Right lobe of liver (tissue), 6 donors: Measurements from ENCODE around the gene SERPINA4. TPM values are rescaled to one million over a fixed set of nuclear protein-coding genes. Genes with fewer than 3 reads are reported as not detected.
A peak's percentile ranks its signal among the peaks of the same experiment; 100 is the strongest.

Source experiments
- ATAC-seq, 4 donors: fragments of 200-7000 bp; cut with Tn5 transposase; one replicate each; pipeline ENCODE4 v1.9.1; 2020; ENCODE audit warnings: mild to moderate bottlenecking in 4 of 4, moderate library complexity in 4 of 4
- DNase-seq, 3 donors: peaks; one replicate each; pipeline ENCODE4 v3.0.0-alpha.2; 2020
- H3K27ac ChIP-seq, 3 donors: fragments of 200-600 bp; one replicate each; pipeline ENCODE4 v1.8.0; 2022
- H3K27me3 ChIP-seq, 2 donors: fragments of 200-600 bp; one replicate each; pipeline ENCODE4 v1.8.0; 2022
- H3K36me3 ChIP-seq, 4 donors: fragments of 200-600 bp; sonication (generic) in 1 of 4; one replicate each; pipeline versions ENCODE4 v1.5.1 to v1.8.0; 2017 to 2022; ENCODE audit warnings: control low read depth in 1 of 4
- H3K4me1 ChIP-seq, 4 donors: fragments of 200-600 bp; sonication (generic) in 1 of 4; one replicate each; pipeline versions ENCODE4 v1.5.1 to v1.8.0; 2017 to 2022; ENCODE audit warnings: control low read depth in 1 of 4
- H3K4me3 ChIP-seq, 3 donors: fragments of 200-600 bp; one replicate each; pipeline ENCODE4 v1.8.0; 2022
- H3K9me3 ChIP-seq, 4 donors: fragments of 200-600 bp; sonication (generic) in 1 of 4; one replicate each; pipeline versions ENCODE4 v1.5.1 to v1.8.0; 2017 to 2022; ENCODE audit warnings: control low read depth in 1 of 4
- POLR2A ChIP-seq: fragments of 450-650 bp; IDR thresholded peaks from one replicate; pipeline ENCODE4 v1.6.1; 2017; ENCODE audit warnings: antibody characterized with exemption, mild to moderate bottlenecking
- WGBS: methylation state at CpG from one replicate; pipeline ENCODE4 v1.1.6; 2018; ENCODE audit warnings: low coverage, low lambda C conversion rate; ENCODE audit not compliant: insufficient coverage; ENCODE audit errors: missing lambda C conversion rate; 5-methylcytosine and 5-hydroxymethylcytosine counted together
- intact Hi-C, 2 donors: fragments of 100-400 bp; cut with DNase I; formaldehyde crosslinking; loops; one replicate each; pipeline versions ENCODE4 v1.11.2 to v1.14.1; 2022
- total RNA-seq, 6 experiments: library from RNA; depleted of rRNA in 2 of 6; stranded (reverse); fragments of >200 nt in 2 of 6; fragmentation: NEBNext Ultra II Directional in 3 of 6; extraction: Animal tissue kit (Norgen Biotek cat#: 25700) in 3 of 6; gene quantifications; one replicate each; pipeline versions ENCODE4 v1.1.0 to v1.2.4, GENCODE V29; 2016 to 2023
- TF ChIP-seq, protein P1 (sequence below), 4 donors: fragments of 200-600 bp in 3 of 4; fragments of 450-650 bp in 1 of 4; IDR thresholded peaks; one replicate each; pipeline versions ENCODE4 v1.5.1 to v1.8.0; 2016 to 2022; ENCODE audit warnings: antibody characterized with exemption in 4 of 4, mild to moderate bottlenecking in 2 of 4
- donor health status: DM: no; HTN: yes; CAD: no.
- donor health status: DM: no; HTN: no; CAD: no.
- donor health status: DM: no; HTN: no; CAD: no.
- donor health status: DM: no; HTN: yes; CAD: no.
- donor health status: DM: no; HTN: yes; CAD: no.

Gene SERPINA4
- total RNA-seq, 6 experiments from 2014 or later, result 41.2 to 204 (median 145) TPM

DNA sequence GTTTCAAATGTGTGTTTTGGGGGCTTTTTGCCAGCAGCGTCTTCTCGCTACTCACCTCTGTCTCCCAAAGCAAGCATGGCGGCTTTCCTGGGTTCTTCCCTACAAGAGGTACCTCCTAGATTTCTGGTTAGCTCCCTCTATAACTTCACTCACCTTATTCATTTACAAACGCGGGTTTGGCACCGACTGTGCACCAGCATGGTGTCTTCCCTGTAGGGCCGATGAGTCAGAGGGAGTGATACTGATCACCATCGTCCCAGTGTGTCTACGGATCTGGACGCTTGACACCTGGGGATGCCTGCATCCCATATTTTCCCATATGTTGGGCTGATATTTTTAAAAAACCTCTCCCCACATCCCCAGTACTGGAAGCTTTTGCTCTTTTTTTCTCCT, 44.0 kb upstream of the SERPINA4 start:
- intact Hi-C loops, result no loop called here
- H3K4me1 ChIP-seq, result peaks cover 0 to 10% (median 5%) of the 10 kb centered on the region in 4 donors
- WGBS, result 57% methylated on average over 6 of the region's 10 CpGs
- TF ChIP-seq, protein P1, sequence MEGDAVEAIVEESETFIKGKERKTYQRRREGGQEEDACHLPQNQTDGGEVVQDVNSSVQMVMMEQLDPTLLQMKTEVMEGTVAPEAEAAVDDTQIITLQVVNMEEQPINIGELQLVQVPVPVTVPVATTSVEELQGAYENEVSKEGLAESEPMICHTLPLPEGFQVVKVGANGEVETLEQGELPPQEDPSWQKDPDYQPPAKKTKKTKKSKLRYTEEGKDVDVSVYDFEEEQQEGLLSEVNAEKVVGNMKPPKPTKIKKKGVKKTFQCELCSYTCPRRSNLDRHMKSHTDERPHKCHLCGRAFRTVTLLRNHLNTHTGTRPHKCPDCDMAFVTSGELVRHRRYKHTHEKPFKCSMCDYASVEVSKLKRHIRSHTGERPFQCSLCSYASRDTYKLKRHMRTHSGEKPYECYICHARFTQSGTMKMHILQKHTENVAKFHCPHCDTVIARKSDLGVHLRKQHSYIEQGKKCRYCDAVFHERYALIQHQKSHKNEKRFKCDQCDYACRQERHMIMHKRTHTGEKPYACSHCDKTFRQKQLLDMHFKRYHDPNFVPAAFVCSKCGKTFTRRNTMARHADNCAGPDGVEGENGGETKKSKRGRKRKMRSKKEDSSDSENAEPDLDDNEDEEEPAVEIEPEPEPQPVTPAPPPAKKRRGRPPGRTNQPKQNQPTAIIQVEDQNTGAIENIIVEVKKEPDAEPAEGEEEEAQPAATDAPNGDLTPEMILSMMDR (IDR thresholded peaks at IDR 0.05), result no peak
- no peak for TF ChIP-seq POLR2A
- no peak overlapping the region for H3K4me3 ChIP-seq
- H3K9me3 ChIP-seq, result no peaks in the 10 kb centered on the region
- no peak for DNase-seq
- no peaks in the 10 kb centered on the region for H3K36me3 ChIP-seq
- H3K27me3 ChIP-seq, result no peaks in the 10 kb centered on the region
- no peak for ATAC-seq
- no peak overlapping the region for H3K27ac ChIP-seq

DNA sequence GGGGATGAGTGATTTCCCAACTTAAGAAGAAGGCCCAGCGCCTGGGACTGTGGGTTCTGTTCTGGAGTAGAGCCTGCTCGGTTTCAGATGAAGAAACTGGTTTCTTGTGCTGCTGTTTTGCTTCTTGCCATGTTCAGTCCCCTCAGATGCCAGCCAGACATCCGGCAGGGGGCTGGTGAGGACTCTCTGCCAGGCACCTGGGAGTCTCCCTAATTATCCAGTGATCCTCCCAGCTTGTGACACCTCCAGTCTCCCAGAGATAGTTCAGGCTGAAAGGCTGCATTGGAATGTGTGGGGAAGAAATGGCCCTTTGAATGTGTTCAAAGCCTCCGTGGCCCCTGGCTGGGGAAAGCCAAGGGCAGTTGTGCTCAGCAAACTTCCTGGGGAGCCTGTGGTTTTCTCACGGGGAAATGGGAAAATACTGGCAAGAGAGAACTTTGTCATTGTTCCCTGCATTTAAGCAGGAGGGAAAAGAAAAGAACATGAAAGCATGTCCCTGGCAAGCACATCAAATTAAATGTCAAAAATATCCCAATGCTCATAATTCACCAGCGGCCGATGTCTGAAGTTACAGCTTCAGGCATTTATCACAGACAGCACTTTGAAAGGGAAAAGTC, 43.5 kb upstream of the SERPINA4 start:
- no peaks in the 10 kb centered on the region for H3K27me3 ChIP-seq
- DNase-seq (no peak), ATAC-seq (no peak)
- 51% methylated on average over 6 of the region's 7 CpGs for WGBS
- TF ChIP-seq, protein P1 (IDR thresholded peaks at IDR 0.05), result no peak
- TF ChIP-seq POLR2A, result no peak
- intact Hi-C loops, result no loop called here
- no peak overlapping the region for H3K27ac ChIP-seq
- H3K9me3 ChIP-seq, result no peaks in the 10 kb centered on the region
- peaks cover 0 to 15% (median 7%) of the 10 kb centered on the region in 4 donors for H3K4me1 ChIP-seq
- H3K4me3 ChIP-seq, result no peak overlapping the region
- H3K36me3 ChIP-seq, result no peaks in the 10 kb centered on the region

DNA sequence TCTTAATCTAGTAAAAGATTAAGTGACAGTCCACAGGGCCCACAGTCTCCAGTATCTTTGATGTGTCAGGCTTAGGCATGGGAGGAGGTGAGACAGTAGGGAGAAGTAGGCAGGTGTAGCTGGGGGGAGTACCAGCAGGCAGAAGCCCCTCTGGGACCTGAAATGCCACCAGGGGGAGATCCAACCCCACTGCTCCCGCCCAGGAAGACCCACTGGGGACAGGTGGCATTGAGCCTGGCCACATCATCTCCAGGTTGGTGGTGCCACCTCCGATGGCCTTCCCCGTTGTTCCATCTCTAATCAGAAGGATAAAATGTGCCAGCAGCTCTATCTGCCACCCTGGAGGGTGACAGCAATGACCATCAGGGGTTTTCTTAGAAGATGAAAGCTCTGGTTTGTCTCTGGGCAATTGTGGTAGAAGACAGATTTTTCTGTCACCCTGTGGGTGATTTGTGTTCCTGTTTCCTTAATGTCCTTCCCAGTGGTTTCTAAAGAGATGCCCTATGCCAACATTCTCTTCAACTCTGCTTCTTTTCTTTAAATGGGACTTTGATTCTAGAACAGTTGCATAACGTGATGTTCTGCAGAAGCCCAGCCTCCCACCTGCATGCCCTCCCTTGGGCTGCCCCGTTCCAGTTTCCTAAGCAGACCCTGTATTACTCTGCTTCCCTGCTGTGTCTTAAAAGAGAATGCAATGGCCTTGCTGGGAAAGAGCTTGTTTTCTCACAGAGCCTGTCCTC, 39.7 kb upstream of the SERPINA4 start:
- peak; percentile 53 to 80 (median 74) for ATAC-seq
- TF ChIP-seq, protein P1 (IDR thresholded peaks at IDR 0.05), result no peak
- TF ChIP-seq POLR2A, result no peak
- Histone ChIP-seq H3K27ac (peak overlapping the region in 1 of 3 donors; percentile 61), H3K4me1 (peaks cover 0 to 17% (median 8%) of the 10 kb centered on the region in 4 donors), H3K36me3 (no peaks in the 10 kb centered on the region), H3K27me3 (no peaks in the 10 kb centered on the region), H3K9me3 (no peaks in the 10 kb centered on the region), H3K4me3 (no peak overlapping the region)
- no peak for DNase-seq
- intact Hi-C loops, result no loop called here
- 28% methylated on average over 2 of the region's 5 CpGs for WGBS

DNA sequence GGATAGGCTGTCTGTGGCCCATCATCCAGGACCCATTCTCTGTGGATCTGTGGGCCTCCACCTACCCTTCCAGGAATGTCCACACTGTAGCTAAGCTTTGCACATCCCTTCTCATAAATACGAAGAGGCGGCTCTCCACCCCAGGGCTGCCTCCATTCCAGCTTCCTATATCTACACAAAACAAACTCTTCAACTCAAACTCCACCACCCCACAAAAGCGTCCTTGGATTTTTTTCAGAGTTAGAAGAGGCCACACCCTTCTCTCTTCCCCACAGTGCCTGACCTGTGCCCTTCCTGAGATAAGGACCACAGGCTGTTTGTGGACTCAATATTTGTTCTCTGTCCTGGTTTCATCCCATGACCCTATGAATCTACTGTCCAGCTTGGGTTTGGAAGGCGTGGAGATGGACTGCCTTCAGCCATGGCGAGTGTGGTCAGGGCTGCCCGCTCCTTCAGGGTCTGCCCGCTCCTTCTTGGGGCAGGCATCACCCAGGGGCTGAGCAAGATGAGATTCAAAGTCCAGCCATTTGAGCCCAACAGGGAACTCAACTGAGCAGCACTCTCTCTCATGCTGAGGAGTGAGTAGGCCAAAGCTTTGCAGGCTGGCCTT, 39.0 kb upstream of the SERPINA4 start:
- peak in 1 of 3 donors; percentile 60 for DNase-seq
- H3K4me3 ChIP-seq, result no peak overlapping the region

More for the DNA sequence above, 39.0 kb upstream of the SERPINA4 start:
- Histone ChIP-seq H3K9me3 (no peaks in the 10 kb centered on the region), H3K36me3 (no peaks in the 10 kb centered on the region), H3K27me3 (no peaks in the 10 kb centered on the region), H3K4me1 (peaks cover 0 to 17% (median 8%) of the 10 kb centered on the region in 4 donors), H3K27ac (peak overlapping the region in 2 of 3 donors; percentile 27 to 56)
- intact Hi-C loops, result no loop called here
- ATAC-seq, result peak; percentile 96 to 97 (median 96)
- TF ChIP-seq POLR2A, result no peak
- TF ChIP-seq, protein P1 (IDR thresholded peaks at IDR 0.05), result no peak
- WGBS, result 45% methylated on average over 5 of the region's 7 CpGs
